K562 (cell line): Measurements from ENCODE around the gene MRPL41. TPM values are rescaled to one million over a fixed set of nuclear protein-coding genes. Genes with fewer than 3 reads are reported as not detected.

ENCODE experiments used
- ATAC-seq: fragments of 200-7000 bp; cut with Tn5 transposase; 3 replicates; pipeline ENCODE4 v1.9.1; 2020; ENCODE audit warnings: moderate library complexity
- BruUV-seq: library from RNA; stranded (reverse); fragments of 400-500 nt; replicated peaks from 2 replicates; lab custom pipeline; 2021; lab: Mats Ljungman, UMichigan
- CTCF ChIA-PET: fragments of 300-600 bp; formaldehyde crosslinking; extraction: SDS; loops from one replicate; lab custom pipeline; 2021; ENCODE audit warnings: low intra/inter-chr PET ratio; lab: Yijun Ruan, JAX
- POLR2A ChIA-PET: fragments of 300-600, 350-650 bp; sonication (Branson Sonifier 250); formaldehyde crosslinking; extraction: SDS; loops from one replicate; lab custom pipeline; 2021; ENCODE audit warnings: antibody characterized with exemption, inconsistent platforms; lab: Yijun Ruan, JAX
- DNase-seq, 4 experiments: peaks; one replicate each; pipeline versions ENCODE4 v3.0.0 to v3.0.0-alpha.2; 2011 to 2018; ENCODE audit warnings: low spot score in 3 of 4, mixed read lengths in 3 of 4; ENCODE audit errors: extremely low read depth in 1 of 4
- FAIRE-seq: peaks from 2 replicates; lab custom pipeline; 2011; peaks lifted over from hg19 to GRCh38; lab: Jason Lieb, UNC
- H2AFZ ChIP-seq: 2 replicates; pipeline ENCODE4 v1.6.0; 2011; ENCODE audit warnings: low read depth, low read length, control low read depth, inconsistent platforms
- H3K27ac ChIP-seq: fragments of 200-600 bp; 3 replicates; pipeline ENCODE4 v1.8.0; 2011; ENCODE audit warnings: low read depth, mild to moderate bottlenecking, control low read depth, inconsistent platforms, low read length, moderate library complexity, mixed read lengths; ENCODE audit errors: extremely low read depth
- H3K27me3 ChIP-seq, 2 experiments: fragments of 300-600 bp in 1 of 2; 2 replicates in 1 of 2; 3 replicates in 1 of 2; pipeline versions ENCODE4 v1.6.0 to v1.8.0; 2011; ENCODE audit warnings: inconsistent platforms in 2 of 2, low read length in 2 of 2, mild to moderate bottlenecking in 1 of 2, mixed read lengths in 1 of 2, moderate library complexity in 1 of 2; ENCODE audit not compliant: control insufficient read depth in 2 of 2, insufficient read depth in 2 of 2
- H3K36me3 ChIP-seq: fragments of 300-600 bp; 3 replicates; pipeline ENCODE4 v1.8.0; 2011; ENCODE audit warnings: mild to moderate bottlenecking, low read length, inconsistent platforms; ENCODE audit not compliant: control insufficient read depth, insufficient read depth
- H3K4me1 ChIP-seq, 2 experiments: fragments of 200-600 bp in 1 of 2; replicated peaks in 1 of 2; 2 replicates in 1 of 2; 3 replicates in 1 of 2; pipeline versions ENCODE4 v1.5.1 to v1.8.0; 2011; ENCODE audit warnings: inconsistent platforms in 2 of 2, low read length in 2 of 2, mild to moderate bottlenecking in 1 of 2, mixed read lengths in 1 of 2, moderate library complexity in 1 of 2; ENCODE audit not compliant: control insufficient read depth in 2 of 2, insufficient read depth in 2 of 2
- H3K4me2 ChIP-seq: 2 replicates; pipeline ENCODE4 v1.6.1; 2011; ENCODE audit warnings: low read length, control low read depth, inconsistent platforms, mixed read lengths; ENCODE audit not compliant: insufficient read depth
- H3K4me3 ChIP-seq: fragments of 200-600 bp; sonication (generic), shearing (Covaris generic); 2 replicates; pipeline ENCODE4 v1.5.1; 2016; ENCODE audit warnings: control low read depth, inconsistent platforms
- H3K79me2 ChIP-seq: fragments of 200-600 bp; 3 replicates; pipeline ENCODE4 v1.8.0; 2011; ENCODE audit warnings: low read length, inconsistent platforms; ENCODE audit not compliant: control insufficient read depth, insufficient read depth
- H3K9ac ChIP-seq, 2 experiments: 2 replicates each; pipeline versions ENCODE4 v1.6.0 to v1.6.1; 2011; ENCODE audit warnings: low read depth in 2 of 2, low read length in 2 of 2, control low read depth in 1 of 2, inconsistent platforms in 1 of 2, mild to moderate bottlenecking in 1 of 2, mixed read lengths in 1 of 2; ENCODE audit not compliant: insufficient read depth in 1 of 2
- H3K9me1 ChIP-seq: one replicate; pipeline ENCODE4 v1.6.0; 2011; ENCODE audit warnings: inconsistent platforms, mild to moderate bottlenecking, low read length, moderate library complexity; ENCODE audit not compliant: control insufficient read depth, insufficient read depth
- H3K9me3 ChIP-seq: replicated peaks from 2 replicates; pipeline ENCODE4 v1.5.1; 2011; ENCODE audit warnings: low read depth, low read length, inconsistent platforms; ENCODE audit not compliant: control insufficient read depth, insufficient read depth
- H4K20me1 ChIP-seq: replicated peaks from 2 replicates; pipeline ENCODE4 v1.6.1; 2011; ENCODE audit warnings: low read length, inconsistent platforms, mixed read lengths; ENCODE audit not compliant: control insufficient read depth, insufficient read depth
- ATF3 ChIP-seq, 2 experiments: fragments of 450-650 bp in 1 of 2; sonication (generic) in 1 of 2; formaldehyde crosslinking in 1 of 2; IDR thresholded peaks in 1 of 2; conservative IDR thresholded peaks in 1 of 2; 2 replicates each; pipeline versions ENCODE4 v1.6.1 to v1.8.1; 2016 to 2023; ENCODE audit warnings: mild to moderate bottlenecking in 2 of 2, moderate library complexity in 2 of 2, inconsistent platforms in 1 of 2, missing genetic modification reagents in 1 of 2
- HDAC1 ChIP-seq, 2 experiments: fragments of 450-650 bp; IDR thresholded peaks; 2 replicates each; pipeline ENCODE4 v1.6.1; 2016 to 2017; ENCODE audit warnings: inconsistent platforms in 1 of 2, mild to moderate bottlenecking in 1 of 2, moderate library complexity in 1 of 2
- RAD51 ChIP-seq: fragments of 450-650 bp; IDR thresholded peaks from 2 replicates; pipeline ENCODE4 v1.7.1; 2016; ENCODE audit warnings: low read depth, mild to moderate bottlenecking, borderline replicate concordance
- RFX1 ChIP-seq: fragments of 450-650 bp; IDR thresholded peaks from 2 replicates; pipeline ENCODE4 v1.6.1; 2016; ENCODE audit warnings: mild to moderate bottlenecking, moderate library complexity
- TBL1XR1 ChIP-seq, 2 experiments: IDR thresholded peaks; 2 replicates each; pipeline ENCODE4 v1.6.1; 2012; ENCODE audit warnings: improper control_type of control experiment in 2 of 2, low read length in 2 of 2, mild to moderate bottlenecking in 1 of 2
- TCFL5 ChIP-seq: fragments of 250-450 bp; sonication (Bioruptor Pico); conservative IDR thresholded peaks from 2 replicates; pipeline ENCODE4 v1.6.1; 2021; ENCODE audit warnings: mild to moderate bottlenecking, moderate library complexity, matching md5 sums
- TFE3 ChIP-seq: fragments of 450-650 bp; formaldehyde crosslinking; IDR thresholded peaks from 2 replicates; pipeline ENCODE4 v1.4.0; 2020; ENCODE audit warnings: mild to moderate bottlenecking, mixed read lengths
- ZBTB2 ChIP-seq: fragments of 450-650 bp; IDR thresholded peaks from 2 replicates; pipeline ENCODE4 v1.6.1; 2016; ENCODE audit warnings: antibody characterized with exemption
- ZNF3 ChIP-seq: fragments of 250-450 bp; sonication (Bioruptor Pico); IDR thresholded peaks from 2 replicates; pipeline ENCODE4 v1.5.0; 2021; ENCODE audit warnings: mild to moderate bottlenecking, moderate library complexity
- WGBS: fragments of 100-300 bp; shearing (Covaris generic); methylation state at CpG from one replicate; pipeline ENCODE4 v1.1.6; 2016; ENCODE audit warnings: low coverage, mixed read lengths; ENCODE audit not compliant: insufficient coverage; ENCODE audit errors: missing lambda C conversion rate; 5-methylcytosine and 5-hydroxymethylcytosine counted together
- in situ Hi-C: fragments of 300-500 bp; cut with MboI; formaldehyde crosslinking; loops from 4 replicates; pipeline ENCODE4 v1.15.0; 2018; ENCODE audit warnings: inconsistent platforms, mixed read lengths
- intact Hi-C: fragments of 100-400 bp; cut with micrococcal nuclease; formaldehyde crosslinking; loops from 2 replicates; pipeline ENCODE4 v1.14.2; 2022
- polyA plus RNA-seq, 8 experiments: library from polyadenylated mRNA; depleted of rRNA in 4 of 8; stranded (reverse) in 5 of 8; unstranded in 3 of 8; fragments of >200 nt; fragmentation: Nextera tagmentation in 2 of 8; fragmentation: Illumina TruSeq in 1 of 8; extraction: Ambion mirVana in 2 of 8; extraction: Trizol in 1 of 8; gene quantifications; 2 replicates each; pipeline versions ENCODE4 v1.2.1 to v1.2.3, GENCODE V29; 2011 to 2014; ENCODE audit warnings: inconsistent platforms in 1 of 8, missing spikeins in 1 of 8
- total RNA-seq, 7 experiments: library from RNA; depleted of rRNA in 6 of 7; stranded (reverse); fragments of >200 nt in 6 of 7; fragmentation: Illumina TruSeq in 2 of 7; extraction: Trizol in 2 of 7; gene quantifications; 2 replicates each; pipeline versions ENCODE4 v1.2.1 to v1.2.3, GENCODE V29; 2011 to 2021; ENCODE audit warnings: low replicate concordance in 1 of 7
- TF ChIP-seq, protein P1 (sequence below): sonication (generic); formaldehyde crosslinking; IDR thresholded peaks from 2 replicates; pipeline ENCODE4 v1.8.0; 2022; ENCODE audit warnings: mild to moderate bottlenecking, missing genetic modification reagents
- TF ChIP-seq, protein P2 (sequence below): fragments of 450-650 bp; IDR thresholded peaks from 2 replicates; pipeline ENCODE4 v1.6.1; 2016; ENCODE audit warnings: borderline replicate concordance

The MRPL41 gene
- total and polyA plus RNA-seq, 9 of the 15 experiments (the other 6 are each of a cell fraction or from before 2014, with no cell fraction given), result 2.6 to 259 (median 21.6) TPM

DNA sequence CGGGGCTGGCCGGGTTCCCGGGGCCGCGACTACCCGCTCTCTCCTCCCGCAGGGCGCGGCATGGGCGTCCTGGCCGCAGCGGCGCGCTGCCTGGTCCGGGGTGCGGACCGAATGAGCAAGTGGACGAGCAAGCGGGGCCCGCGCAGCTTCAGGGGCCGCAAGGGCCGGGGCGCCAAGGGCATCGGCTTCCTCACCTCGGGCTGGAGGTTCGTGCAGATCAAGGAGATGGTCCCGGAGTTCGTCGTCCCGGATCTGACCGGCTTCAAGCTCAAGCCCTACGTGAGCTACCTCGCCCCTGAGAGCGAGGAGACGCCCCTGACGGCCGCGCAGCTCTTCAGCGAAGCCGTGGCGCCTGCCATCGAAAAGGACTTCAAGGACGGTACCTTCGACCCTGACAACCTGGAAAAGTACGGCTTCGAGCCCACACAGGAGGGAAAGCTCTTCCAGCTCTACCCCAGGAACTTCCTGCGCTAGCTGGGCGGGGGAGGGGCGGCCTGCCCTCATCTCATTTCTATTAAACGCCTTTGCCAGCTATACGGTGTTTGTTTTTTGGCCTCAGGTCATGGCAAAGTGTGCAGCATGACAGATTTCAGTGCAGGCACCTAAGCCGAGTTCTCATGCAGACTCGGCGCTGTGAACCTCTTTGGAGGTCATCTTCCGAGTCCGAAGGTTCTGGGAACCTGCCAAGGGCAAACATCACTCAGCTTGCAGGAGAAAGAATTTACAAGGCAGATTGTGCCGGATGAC is 516 bp downstream of the MRPL41 start:
- Histone ChIP-seq H3K4me1 (peaks cover 2 to 36% of the 10 kb centered on the region in 2 experiments; a peak in 4 of 5 replicates), H3K4me3 (peak overlapping the region; percentile 96), H3K36me3 (peaks cover 46% of the 10 kb centered on the region), H3K9me1 (no peaks in the 10 kb centered on the region), H3K9me3 (no peaks in the 10 kb centered on the region), H2AFZ (peak overlapping the region; percentile 57; the same call in 1 of the 2 replicates), H3K27ac (peak overlapping the region; percentile 97), H3K27me3 (no peaks in the 10 kb centered on the region), H3K9ac (peak overlapping the region; percentile 92 to 99), H3K4me2 (peak overlapping the region; percentile 97), H4K20me1 (peaks cover 5% of the 10 kb centered on the region; the same call in 1 of the 2 replicates), H3K79me2 (peaks cover 18% of the 10 kb centered on the region)
- 2% methylated on average over 42 of the region's 58 CpGs for WGBS
- FAIRE-seq, result peak; percentile 83
- ATAC-seq, result peak; percentile 60
- in situ Hi-C loops (no loop called here), intact Hi-C loops (loop anchor here (10.0 kb wide), 1 partner anchor 123 kb away; no protein-coding TSS in a partner anchor)
- ChIA-PET CTCF (interaction anchor here (0.6 kb wide), 1 partner anchor 27 kb away, joined by 4 read pairs; no protein-coding TSS in a partner anchor), POLR2A (interaction anchor here (0.6 to 2.1 kb wide), 12 partner anchors 11 to 275 kb away, joined by 3 to 5 read pairs (median 4); partner anchors contain the start of gene TOR4A)
- BruUV-seq, result TSS peak; percentile 96
- DNase-seq, result peak in 1 of 4 experiments; percentile 54
- TF ChIP-seq RFX1 (no peak), TCFL5 (CRISPR knock-in tag) (no peak), TBL1XR1 (IDR thresholded peaks at IDR 0.05; ENCODE audit: low read length in 2 of 2) (no peak), HDAC1 (IDR thresholded peaks at IDR 0.05) (peak in 1 of 2 experiments; percentile 52; a peak in 1 of 4 replicates), RAD51 (no peak), TFE3 (CRISPR knock-in tag) (no peak), ZBTB2 (no peak), ZNF3 (CRISPR knock-in tag) (no peak), ATF3 (IDR thresholded peaks at IDR 0.05) (no peak), ATF3 (CRISPR knock-in tag; conservative IDR thresholded peaks at IDR 0.05) (no peak)
- TF ChIP-seq, protein P1, sequence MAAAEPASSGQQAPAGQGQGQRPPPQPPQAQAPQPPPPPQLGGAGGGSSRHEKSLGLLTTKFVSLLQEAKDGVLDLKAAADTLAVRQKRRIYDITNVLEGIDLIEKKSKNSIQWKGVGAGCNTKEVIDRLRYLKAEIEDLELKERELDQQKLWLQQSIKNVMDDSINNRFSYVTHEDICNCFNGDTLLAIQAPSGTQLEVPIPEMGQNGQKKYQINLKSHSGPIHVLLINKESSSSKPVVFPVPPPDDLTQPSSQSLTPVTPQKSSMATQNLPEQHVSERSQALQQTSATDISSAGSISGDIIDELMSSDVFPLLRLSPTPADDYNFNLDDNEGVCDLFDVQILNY (CRISPR knock-in tag), result no peak
- TF ChIP-seq, protein P2, sequence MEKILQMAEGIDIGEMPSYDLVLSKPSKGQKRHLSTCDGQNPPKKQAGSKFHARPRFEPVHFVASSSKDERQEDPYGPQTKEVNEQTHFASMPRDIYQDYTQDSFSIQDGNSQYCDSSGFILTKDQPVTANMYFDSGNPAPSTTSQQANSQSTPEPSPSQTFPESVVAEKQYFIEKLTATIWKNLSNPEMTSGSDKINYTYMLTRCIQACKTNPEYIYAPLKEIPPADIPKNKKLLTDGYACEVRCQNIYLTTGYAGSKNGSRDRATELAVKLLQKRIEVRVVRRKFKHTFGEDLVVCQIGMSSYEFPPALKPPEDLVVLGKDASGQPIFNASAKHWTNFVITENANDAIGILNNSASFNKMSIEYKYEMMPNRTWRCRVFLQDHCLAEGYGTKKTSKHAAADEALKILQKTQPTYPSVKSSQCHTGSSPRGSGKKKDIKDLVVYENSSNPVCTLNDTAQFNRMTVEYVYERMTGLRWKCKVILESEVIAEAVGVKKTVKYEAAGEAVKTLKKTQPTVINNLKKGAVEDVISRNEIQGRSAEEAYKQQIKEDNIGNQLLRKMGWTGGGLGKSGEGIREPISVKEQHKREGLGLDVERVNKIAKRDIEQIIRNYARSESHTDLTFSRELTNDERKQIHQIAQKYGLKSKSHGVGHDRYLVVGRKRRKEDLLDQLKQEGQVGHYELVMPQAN, result peak; percentile 56; the same call in 1 of the 2 replicates
